G401.6 (cell line): ENCODE data around the gene SPNS2.
"Not testable (repeated sequence)": the region's sequence is repeated elsewhere in the genome, so short reads cannot be mapped to it uniquely, and the experiment has no call there.

Source experiments
- FAIRE-seq: peaks from 2 replicates; lab custom pipeline; 2012; peaks lifted over from hg19 to GRCh38; lab: Jason Lieb, UNC

The SPNS2 gene

GRCh38 chr17:4572131-4572530, 73.5 kb downstream of the SPNS2 start:
- FAIRE-seq, result no peak

GRCh38 chr17:4573115-4573514, 74.4 kb downstream of the SPNS2 start:
- FAIRE-seq, result no peak

DNA sequence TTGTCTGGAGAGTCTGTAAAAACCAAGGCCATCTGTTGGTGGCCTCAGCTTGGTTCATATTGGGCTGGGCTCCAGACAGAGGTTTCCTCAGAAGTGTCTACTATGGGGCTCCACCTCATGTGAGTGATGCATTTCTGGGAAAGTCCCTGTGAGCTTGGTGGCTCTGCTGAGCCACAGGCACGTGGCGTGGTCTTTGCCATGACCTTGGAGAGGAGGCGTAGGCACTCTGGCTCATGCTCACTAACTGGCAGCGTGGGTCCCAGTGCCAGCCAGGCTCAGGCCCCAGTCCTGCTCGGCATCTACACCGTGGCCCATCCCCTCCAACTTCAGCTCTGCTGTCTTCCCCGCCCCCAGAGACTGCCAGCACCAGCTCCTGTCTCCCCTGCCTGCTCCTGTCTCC, 75.0 kb downstream of the SPNS2 start:
- FAIRE-seq, result no peak

GRCh38 chr17:4574448-4575045, 75.9 kb downstream of the SPNS2 start:
- no peak for FAIRE-seq

- FAIRE-seq, result no peak
Measured at GRCh38 chr17:4576161-4576558, 77.5 kb downstream of the SPNS2 start.

DNA sequence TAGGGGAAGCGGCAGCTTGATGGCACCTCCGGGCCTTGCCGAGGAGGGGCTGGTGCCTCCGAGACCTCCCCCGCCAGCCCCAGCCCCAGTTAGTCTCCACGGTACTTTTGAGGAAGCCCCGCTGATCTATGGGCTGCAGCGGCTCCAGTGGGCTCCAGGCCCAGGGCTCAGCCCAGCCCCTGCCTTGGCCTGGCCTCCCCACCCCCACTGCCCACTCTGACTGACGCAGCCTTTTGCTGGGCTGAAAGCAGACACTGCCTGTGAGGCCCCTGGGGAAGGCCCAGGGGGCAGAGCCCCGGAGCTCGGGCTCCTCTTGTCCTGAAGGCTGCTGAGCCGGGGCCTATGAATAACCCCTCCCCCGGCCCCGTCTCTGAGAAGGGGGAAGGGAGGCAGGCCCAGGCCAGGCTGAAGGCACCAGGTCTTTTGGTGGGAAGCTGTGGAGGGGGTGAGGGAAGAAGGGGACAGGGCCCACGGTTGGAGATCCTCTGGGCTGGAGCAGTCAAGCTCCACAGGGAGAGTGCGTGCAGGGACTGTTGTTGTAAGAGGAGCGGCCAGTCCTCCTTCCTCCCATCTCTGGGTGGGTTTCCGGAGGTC, 78.1 kb downstream of the SPNS2 start:
- no peak for FAIRE-seq

DNA sequence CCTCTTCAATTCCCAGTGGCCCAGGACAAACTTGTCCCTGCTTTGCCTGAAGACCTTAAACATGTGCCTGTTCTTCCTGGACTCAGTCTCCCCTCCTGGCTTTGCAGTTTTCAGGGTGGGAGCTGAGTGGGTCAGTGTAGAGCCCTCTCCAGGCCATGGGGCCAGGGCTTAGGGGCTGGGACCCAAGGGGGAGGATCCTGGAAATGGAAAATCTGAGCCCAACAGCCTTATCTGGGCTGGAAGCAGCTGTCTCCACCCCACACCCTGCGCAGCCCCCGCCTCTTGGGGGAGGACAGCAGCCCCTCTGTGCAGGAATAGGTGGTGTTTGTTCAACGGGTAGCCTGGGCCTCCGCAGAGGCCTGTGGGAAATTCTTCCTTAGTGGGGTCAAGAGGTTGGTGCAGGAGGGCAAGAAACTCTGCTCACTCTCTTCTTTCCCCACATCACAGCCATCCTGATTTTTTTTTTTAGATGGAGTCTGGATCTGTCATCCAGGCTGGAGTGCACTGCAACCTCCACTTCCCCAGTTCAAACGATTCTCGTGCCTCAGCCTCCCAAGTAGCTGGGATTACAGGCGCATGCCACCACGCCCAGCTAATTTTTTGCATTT, 78.8 kb downstream of the SPNS2 start:
- no peak for FAIRE-seq

DNA sequence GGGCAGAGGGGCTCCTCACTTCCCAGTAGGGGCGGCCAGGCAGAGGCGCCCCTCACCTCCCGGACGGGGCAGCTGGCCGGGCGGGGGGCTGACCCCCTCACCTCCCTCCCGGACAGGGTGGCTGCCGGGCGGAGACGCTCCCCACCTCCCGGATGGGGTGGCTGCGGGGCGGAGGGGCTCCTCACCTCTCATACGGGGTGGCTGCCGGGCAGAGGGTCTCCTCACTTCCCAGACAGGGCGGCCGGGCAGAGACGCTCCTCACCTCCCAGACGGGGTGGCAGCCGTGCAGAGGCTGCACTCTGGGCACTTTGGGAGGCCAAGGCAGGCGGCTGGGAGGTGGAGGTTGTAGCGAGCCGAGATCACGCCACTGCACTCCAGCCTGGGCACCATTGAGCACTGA, 79.7 kb downstream of the SPNS2 start:
- not testable (repeated sequence) for FAIRE-seq

GRCh38 chr17:4579678-4580077, 81.0 kb downstream of the SPNS2 start:
- no peak for FAIRE-seq

GRCh38 chr17:4580291-4580690, 81.6 kb downstream of the SPNS2 start:
- no peak for FAIRE-seq

- FAIRE-seq, result no peak
Measured at GRCh38 chr17:4582101-4582501, 83.4 kb downstream of the SPNS2 start.

DNA sequence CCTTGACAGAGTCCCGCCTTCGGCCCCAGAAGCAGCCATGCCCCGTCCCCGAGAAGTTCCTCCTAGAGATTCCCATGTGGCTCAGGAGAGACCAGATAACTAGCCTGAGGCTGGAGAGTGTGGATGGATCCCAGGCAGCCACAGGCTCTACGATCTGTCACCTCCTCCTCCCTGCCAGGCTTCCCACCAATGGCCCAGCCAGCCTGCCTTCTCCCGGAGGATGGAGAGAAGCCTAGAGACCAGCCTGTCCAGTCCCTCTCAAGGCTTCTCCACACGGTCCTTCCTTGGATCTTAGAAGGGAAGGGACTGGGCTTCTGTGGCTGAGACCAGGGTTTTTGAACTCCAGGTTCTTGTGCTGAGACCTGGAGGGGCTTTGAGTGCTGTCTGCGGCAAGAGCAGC, 84.0 kb downstream of the SPNS2 start:
- FAIRE-seq, result no peak

- FAIRE-seq, result no peak
Measured at GRCh38 chr17:4583206-4583605, 84.5 kb downstream of the SPNS2 start.

DNA sequence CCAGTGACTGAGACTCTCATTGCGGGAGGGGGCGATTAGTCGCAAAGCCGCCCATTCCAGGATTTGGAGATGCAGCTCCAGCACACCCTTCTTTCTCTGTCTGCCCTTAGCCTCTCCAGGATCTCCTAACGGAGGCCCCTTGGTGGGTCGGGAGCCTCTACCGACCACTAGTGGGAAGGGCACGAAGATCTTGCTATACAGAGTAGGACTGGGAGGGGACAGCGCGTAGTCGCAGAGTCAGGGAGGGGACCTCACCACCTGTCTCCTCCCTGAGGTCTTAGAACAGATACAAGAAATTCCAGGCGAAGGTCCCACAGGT, 85.1 kb downstream of the SPNS2 start:
- FAIRE-seq, result no peak

DNA sequence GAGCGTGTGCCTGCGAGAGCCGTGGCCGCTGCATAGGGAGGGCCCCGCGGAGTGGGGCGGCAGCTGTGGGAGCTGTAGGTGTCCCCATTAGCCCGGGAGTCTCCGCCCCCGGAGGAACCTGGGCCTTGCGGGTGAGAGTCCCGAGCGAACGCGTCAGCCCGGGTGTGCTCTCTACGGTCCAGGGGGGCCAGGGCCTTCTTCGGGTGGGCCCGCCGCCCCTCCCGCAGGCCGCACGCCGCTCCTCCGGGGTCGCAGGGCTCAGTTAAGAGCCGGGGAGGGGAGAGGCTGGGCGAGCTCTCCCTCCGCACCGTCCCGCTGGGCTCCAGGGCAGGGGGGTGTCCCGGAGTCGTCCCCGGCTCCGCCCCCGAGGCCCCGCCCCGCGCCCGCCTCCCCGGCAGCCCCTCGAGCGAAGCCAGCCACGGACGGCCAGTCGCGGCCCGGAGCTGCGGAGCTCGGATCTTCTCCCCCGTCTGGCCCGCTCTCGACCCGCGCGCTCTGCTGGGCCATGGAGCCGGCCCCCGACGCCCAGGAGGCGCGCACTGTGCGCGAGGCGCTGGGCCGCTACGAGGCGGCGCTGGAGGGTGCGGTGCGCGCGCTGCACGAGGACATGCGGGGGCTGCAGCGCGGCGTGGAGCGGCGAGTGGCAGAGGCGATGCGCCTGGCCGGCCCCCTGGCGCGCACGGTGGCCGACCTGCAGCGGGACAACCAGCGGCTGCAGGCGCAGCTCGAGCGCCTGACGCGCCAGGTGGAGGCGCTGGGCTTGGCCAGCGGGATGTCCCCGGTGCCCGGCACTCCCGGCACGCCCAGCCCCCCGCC, 85.6 kb downstream of the SPNS2 start, which contains the start of gene SMTNL2:
Gene SMTNL2 (plus strand): TSS at position 429 of the 816 bp plus-strand sequence. CDS start 77 bp downstream, at position 506.
- no peak for FAIRE-seq

DNA sequence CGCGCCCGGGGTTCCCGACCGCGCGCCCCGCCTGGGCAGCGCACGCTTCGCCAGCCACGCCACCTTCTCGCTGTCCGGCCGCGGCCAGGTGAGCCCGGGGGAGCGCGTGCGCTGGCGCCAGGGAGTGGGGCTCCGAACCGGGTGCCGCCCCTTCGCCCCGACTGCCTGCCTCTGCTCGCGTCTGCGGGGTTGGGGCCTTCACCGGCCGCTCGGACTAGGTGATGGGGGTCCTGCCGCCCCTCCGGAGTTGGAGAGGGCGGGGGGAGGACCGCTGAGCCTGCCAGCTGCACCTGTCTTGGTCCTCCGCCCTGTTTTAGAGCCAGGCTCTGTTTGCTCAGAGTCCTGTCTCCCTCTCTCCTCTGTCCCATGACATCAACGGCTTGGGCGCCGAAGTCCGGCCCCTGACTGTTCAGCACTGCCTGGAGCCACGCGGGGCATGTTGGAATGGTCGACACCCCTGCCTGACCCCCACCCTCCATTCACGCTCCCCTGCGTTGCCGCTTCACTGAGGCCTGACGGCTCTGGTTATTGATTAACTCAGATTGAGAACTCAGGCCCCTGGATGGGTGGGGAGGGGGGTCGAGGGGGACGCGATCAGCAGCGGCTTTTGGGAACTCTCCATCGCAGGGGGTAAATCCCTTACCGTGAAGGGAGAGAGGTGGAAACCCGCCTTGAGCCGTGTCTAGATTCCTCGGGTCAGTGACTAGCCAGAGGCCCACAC, 86.4 kb downstream of the SPNS2 start:
- FAIRE-seq, result no peak

GRCh38 chr17:4585638-4585994, 86.9 kb downstream of the SPNS2 start:
- no peak for FAIRE-seq

GRCh38 chr17:4586043-4586442, 87.4 kb downstream of the SPNS2 start:
- FAIRE-seq, result no peak

GRCh38 chr17:4587195-4587594, 88.5 kb downstream of the SPNS2 start:
- no peak for FAIRE-seq

- no peak for FAIRE-seq
Measured at GRCh38 chr17:4587803-4588202, 89.1 kb downstream of the SPNS2 start.

DNA sequence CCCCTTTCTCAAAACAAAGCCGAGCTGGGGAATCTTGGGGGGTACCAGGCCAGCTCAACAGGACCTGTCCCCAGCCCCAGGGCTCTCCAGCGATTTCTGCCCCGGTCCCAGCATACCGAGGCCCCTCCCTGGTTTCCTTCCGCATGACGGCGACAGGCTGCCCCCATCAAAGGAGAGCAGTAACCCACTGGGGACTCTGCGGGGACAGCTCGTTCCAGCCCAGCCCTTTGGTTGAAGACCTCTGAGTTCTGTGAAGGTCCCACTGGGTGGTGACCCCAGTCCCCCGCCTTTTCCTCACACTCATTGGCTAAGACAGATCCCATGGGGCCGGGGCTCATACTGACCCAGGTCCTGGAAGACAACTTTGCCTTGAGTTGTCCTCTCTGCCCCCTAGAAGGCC, 89.7 kb downstream of the SPNS2 start:
- FAIRE-seq, result no peak
